GM19025 (cell line): Measurements from ENCODE around the gene TMEM235.
A peak's percentile ranks its signal among the peaks of the same experiment; 100 is the strongest.

Experiments
- ATAC-seq: cut with Tn5 transposase; IDR thresholded peaks from one replicate; pipeline ENCODE4 v1.9.1; 2021; ENCODE audit warnings: mild to moderate bottlenecking, low read depth, moderate library complexity; ENCODE audit not compliant: unreplicated experiment

Gene TMEM235

GRCh38 chr17:78236362-78237127 is 5.1 kb downstream of the TMEM235 start:
- no peak for ATAC-seq

DNA sequence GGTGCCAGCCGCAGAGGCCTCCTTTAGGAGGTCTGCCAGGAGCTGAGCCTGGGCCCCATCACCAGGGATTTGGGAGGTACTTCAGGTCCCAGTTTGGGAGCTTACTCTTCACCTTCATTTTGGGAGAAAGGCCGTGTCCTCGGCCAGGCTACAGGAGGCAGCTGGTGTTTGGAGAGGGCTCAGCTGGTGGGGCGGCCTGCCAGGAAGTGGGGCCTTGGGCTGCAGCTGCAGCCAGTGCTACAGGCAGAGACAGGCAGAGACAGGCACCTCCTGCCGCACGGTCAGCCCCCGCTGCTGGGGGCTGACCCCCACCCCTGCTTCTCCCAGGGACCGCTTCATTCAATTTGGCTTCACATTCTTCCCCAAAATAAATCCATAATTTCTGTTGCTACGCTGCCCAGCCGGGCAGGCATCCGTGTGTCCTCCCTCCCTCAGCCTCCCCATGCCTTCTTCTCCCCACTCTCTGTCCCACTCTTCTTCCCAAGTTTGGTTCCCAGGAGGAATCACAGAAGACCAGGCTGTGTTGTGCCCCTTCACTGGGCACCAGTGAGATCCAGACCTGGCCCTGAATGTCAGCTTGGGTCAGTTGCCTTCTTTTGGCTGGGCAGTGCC is 6.1 kb downstream of the TMEM235 start:
- no peak for ATAC-seq

- ATAC-seq = no peak
Measured at GRCh38 chr17:78238823-78239488, 7.5 kb downstream of the TMEM235 start.

DNA sequence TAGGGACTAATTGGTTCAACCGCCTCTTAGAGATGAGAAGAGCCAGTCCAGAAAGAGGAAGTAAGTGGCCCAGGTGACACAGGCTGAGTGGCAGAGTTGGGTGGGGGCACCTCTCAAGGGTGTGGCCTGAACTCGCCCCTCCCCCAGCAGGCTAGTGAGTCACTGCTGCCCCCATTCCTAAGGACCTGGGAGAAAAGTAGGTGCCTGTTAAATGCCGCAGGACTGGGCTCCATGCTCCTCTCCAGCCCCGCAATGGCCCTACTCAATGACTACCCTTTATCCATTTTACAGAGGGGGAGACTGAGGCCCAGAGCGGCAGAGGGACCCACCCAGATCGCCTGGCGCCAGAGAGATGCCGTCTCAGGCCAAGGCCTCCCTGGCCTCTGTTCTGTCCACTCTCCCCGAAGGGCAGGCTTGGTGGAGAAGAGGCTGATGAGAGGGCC is 8.1 kb downstream of the TMEM235 start:
- ATAC-seq = no peak

DNA sequence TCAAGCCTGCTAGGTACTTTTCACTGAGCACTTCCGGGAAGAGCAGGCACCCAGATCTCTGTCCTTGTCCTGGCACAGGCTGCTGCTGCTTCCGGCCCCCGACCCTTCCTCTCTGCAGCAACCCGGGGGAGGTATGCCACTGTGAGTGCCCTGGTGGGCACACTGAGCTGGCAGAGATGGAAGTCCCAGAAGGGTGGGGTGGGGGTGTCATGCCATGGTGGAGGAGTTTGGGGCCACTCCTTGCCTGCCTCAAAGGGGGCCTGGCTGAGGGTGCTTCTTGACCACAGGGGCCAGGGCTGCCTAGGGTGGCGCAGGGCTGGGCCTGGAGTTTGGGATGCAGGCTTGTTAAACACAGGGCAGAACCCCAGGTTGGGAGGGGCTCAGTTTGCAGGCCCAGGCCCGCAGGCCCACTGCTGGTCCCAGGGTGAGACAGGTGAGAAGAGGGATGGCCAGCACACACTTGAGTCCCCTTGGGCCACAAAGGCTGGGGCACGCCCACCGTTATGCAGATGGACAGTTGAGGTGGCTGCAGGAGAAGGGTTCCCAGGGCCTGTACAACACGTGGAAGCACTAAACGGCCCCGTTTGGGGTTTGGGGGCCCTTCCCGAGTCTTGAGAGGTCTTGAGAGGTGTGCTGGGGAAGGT is 8.7 kb downstream of the TMEM235 start:
- ATAC-seq = no peak

- no peak for ATAC-seq
Measured at GRCh38 chr17:78240839-78241238, 9.4 kb downstream of the TMEM235 start.

DNA sequence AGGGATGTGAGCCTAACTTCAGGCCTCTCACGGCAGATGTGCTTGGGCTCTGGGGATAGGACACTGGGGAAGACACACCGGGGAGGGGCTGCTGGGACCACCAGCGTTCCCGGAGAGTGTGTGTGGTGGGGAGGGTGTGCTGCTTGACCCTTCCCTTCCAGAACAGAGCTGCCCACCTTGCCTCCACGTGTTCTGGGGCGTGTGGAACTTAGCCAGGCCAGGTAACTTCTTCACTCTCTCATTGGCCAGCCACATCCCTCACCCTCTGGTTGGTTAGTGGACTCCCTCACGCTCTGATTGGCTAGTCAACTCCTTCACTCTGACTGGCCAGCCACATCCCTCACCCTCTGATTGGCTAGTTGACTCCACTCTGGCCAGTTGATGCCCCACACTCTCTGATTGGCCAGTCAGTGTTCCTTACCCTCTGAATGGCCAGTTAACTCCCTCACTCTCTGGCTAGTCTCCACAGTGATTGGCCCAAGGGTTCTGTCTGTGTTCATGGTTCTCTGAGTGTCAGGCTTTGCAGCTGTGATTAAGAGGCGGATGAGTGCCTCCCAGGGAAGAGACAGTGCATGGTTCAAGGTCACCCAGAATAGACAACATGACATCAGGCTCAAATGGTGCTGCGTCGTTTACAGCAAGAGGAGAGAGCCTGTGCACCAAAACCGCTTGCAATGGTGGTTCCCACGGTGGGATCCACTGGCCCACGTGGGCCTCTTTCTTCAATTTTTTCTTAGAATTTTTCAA is 10.0 kb downstream of the TMEM235 start:
- ATAC-seq = no peak

- ATAC-seq = no peak
Measured at GRCh38 chr17:78242024-78242742, 10.8 kb downstream of the TMEM235 start.

DNA sequence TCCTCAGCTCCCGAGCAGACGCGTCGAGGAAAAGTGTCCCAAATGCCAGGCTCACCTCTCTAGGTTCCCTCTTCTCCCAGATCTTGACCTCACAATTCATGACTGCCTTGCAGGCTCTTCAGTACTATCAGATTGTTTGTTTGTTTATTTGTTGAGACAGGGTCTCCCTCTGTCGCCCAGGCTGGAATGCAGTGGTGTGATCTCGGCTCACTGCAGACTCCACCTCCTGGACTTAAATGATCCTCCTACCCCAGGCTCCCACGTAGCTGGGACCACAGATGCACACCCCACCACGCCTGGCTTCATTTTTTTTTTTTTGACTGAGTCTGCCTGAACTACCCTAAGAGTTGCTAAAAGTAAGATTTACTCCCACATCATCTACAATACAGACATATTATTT is 15.9 kb downstream of the TMEM235 start:
- no peak for ATAC-seq

- ATAC-seq = no peak
Measured at GRCh38 chr17:78248051-78248914, 16.9 kb downstream of the TMEM235 start.

- no peak for ATAC-seq
Measured at GRCh38 chr17:78249074-78249817, 17.8 kb downstream of the TMEM235 start.

DNA sequence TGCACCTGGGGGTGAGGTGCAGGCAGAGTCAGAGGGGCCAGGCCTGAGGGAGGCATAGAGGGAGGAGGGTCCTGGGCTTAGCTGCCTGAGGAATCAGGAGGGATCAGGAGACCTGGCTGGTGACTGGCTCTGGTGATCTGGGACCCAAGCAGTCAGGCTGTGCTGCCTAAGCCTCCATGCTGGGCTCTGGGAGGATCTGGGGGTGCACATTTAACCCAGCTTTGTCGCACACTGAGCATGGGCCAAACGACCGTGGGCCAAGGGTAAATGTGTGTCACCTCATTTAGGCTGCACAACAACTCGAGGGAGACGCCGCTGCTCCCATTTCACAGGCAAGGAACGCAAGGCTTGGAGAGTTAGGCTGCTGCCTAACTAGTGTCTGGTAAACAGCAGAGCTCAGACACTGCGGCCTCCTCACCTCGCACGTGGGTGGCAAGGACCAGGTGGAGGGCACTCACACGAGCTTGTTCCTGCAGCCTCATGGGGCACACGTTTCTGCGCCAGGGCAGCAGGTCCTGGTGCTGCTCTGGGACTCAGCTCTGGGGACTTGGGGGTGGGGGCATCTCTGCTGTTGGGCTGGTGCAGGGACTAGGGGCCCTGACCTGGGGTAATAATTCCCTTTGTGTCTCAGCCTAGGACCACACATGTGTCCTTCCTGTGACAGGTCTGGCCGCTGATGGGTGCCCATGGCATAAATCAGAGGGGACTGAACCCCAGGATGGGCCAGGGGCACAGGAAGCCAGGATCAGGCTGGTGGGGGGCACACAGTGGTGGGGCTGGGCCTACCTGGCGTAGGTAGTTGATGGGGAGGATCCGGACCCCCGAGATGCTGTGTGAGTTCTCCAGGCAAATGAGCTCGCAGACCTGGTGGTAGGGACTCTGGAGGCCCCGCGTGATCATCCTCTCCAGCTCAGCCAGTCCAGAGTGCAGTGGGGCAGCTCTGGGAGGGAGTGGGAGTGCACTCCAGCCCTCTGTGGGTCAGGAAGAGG is 18.7 kb downstream of the TMEM235 start:
- ATAC-seq = no peak

DNA sequence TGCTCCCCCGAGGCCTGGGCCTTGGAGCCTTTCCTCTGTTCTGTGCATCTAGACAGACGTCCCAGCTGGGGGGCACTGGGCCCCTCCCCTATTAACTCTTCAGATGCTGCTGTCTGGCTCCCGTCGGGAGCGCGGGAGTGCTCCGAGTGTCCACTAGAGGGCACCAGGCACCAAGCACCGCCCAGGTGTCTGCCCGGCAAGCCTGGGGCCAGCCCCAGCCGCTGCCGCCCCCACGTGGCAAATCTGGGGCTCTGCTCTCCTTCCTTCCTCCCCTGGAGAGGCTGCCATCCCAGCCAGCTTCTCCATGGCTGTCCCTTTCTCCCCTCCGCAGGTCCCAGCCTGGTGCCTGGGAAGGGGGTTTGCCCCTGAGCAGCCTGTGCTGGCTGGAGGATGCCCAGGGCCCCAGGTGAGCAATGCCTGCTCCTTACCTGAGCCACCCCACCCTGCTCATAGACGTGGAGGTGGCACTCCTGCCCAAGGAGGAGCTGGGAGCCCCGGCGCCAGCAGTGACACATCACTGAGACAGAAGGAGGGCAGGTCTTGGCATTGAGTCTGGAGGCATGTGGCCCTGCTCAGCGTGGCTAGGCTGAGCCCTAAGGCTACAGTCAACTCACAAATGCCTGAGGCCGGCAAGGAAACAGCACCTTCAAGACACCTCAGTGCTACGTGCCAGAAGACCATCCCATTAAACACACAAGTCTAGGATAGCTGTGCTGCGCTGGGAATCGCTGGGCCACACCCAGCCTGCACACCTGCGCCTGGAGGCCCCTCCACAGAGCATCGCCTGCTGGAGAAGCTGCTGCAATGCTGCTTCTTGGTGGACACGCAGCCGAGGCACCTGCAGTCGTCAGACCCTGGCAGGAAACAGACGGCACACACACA is 19.7 kb downstream of the TMEM235 start:
- ATAC-seq = peak; percentile 53

DNA sequence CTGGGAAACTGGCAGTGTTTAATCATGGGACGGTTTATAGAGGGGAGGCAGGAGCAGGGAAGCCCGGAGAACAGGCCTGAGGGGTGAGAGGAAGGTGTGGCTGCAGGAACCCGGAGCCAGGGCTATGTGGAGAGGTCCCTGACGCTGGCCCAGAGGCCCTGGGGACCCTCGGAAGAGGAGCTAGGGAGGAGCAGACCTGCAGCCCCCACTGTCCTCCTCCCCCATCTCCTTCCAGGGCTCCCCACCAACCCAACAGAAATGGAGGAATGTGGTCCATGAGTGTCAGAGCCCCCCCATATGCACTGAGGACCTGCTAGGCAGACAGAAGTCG is 20.3 kb downstream of the TMEM235 start:
- ATAC-seq = no peak

DNA sequence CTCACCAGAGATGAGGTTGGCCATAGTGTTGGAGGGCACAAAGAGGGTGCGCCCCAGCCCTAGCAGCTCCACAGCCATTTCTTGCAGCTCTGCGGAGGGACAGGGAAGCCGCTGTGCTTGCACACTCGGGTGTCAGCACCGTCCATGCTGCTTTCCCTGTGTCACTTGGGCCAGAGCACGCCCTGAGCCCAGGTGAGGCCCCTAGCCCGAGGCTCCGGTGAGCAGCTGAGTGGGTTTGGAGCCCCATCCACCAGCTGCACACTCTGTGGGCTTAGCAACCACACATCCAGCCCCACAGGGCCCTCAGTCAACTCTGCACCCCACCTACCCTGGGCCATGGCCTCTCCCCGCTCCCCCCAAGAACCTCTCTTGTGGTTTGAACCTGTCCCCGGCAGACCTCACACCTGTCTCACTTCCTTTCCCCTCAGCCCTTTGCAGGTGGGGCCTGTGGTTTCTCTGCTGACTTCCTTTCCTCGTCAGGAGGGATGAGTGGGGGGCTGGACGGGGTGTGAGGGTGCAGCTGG is 20.7 kb downstream of the TMEM235 start:
- no peak for ATAC-seq
